HG02759 (cell line): Measurements from ENCODE around the gene EIF2AK2.

Experiments
- ATAC-seq: cut with Tn5 transposase; IDR thresholded peaks from one replicate; pipeline ENCODE4 v1.9.1; 2021; ENCODE audit warnings: mild to moderate bottlenecking, moderate library complexity; ENCODE audit not compliant: unreplicated experiment

EIF2AK2 gene

DNA sequence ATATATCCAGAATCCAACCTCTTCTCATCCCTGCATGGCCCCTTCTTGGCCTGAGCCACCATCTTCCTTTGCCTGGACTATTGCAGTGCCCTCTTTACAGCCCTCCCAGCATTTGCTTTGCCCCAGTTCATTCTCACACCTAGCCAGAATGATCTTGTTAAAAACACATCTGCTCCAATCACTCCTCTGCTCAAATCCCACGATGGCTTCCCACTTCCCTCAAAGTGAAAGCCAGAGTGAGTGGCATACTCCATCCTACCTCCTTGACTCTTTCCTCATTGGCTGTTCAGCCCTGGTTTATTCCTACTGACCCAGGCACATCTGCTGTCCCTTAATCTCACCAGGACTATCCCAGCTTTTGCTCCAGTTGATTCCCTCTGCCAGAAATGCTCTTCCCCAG is 17.0 kb upstream of the EIF2AK2 start:
- no peak for ATAC-seq

DNA sequence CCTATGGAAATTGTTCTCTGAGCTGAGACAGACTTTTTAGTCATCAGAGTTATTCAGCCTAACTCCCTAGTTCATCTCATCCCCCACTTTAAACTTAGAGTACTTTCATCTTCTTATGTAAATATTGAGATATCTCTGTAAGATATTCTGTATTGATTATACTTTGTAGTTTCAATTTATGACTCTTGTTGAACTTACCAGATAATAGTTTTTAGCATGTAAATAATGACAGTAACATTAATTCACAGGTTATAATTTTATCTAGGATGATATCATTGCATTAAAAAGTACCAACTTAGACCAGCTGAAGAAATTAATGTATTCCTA is 14.8 kb upstream of the EIF2AK2 start:
- ATAC-seq, result no peak

DNA sequence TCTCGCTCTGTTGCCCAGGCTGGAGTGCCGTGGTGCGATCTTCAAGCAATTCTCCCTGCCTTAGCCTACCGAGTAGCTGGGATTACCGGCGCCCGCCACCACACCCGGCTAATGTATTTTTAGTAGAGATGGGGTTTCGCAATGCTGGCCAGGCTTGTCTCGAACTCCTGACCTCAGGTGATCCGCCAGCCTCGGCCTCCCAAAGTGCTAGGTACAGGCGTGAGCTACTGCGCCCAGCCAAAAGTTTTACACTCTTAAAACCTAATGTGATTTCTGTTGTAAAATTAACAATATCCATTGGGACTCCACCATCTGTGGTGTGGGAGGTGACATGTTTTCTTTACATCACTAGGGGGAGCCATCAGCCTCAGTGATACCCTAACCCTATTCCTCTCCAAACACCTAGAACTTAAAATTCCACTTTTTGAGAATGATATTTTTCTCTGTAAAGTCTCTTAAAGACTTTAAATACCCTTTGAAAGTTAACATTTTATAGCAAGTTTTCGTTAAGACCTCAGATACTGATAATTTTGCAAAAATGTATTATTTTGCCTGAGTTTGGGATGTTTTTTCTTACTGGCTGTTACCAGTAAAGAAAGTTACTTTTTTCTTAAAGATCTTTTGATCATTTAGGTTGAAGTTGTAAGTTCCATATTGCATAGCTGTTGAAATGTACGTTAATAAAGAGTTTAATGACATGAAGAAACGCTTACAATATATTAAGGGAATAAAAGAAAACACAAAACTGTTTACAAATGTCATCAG is 11.6 kb upstream of the EIF2AK2 start:
- ATAC-seq, result peak; percentile 71

DNA sequence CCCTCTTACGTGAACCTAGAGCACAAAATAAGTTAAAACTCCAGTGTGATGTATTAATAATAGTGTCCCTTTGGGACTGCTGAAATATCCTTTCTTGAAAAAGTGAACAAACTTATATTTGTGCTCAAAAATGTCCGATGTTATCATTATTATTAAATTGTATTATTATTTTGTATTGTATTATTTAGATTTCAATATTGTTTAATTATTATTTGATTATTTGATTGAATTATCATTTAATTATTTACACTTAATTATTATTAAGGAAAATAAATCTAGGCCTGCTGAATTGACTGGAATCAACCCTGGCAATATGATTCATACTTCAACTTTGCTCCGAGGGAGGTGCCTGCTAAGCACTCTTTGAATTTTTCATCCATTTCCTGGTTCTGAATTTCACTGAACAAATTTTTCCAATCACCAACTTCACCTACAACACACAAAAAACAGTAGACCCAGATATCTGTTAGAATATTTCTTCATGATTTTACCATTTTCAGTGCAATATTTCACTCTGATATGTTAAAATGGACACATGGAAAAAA is 10.9 kb upstream of the EIF2AK2 start:
- ATAC-seq, result no peak

DNA sequence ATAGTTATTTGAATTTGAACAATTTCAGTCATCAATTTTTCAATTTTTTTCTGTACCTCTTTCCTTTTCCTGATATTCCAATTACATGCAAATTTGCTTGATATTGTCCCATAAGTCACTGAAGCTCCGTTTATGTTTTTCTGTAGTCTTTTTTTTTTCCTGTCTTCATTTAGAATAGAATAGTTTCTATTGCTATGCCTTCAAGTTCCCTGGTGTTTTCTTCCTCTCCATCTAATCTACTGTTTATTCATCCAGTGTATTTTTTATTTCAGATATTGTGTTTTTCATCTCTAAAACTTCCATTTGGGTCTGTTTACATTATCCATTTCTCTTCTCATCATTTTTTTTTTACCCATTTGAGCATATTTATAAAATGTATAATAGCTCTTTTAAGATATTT is 8.0 kb upstream of the EIF2AK2 start:
- no peak for ATAC-seq

DNA sequence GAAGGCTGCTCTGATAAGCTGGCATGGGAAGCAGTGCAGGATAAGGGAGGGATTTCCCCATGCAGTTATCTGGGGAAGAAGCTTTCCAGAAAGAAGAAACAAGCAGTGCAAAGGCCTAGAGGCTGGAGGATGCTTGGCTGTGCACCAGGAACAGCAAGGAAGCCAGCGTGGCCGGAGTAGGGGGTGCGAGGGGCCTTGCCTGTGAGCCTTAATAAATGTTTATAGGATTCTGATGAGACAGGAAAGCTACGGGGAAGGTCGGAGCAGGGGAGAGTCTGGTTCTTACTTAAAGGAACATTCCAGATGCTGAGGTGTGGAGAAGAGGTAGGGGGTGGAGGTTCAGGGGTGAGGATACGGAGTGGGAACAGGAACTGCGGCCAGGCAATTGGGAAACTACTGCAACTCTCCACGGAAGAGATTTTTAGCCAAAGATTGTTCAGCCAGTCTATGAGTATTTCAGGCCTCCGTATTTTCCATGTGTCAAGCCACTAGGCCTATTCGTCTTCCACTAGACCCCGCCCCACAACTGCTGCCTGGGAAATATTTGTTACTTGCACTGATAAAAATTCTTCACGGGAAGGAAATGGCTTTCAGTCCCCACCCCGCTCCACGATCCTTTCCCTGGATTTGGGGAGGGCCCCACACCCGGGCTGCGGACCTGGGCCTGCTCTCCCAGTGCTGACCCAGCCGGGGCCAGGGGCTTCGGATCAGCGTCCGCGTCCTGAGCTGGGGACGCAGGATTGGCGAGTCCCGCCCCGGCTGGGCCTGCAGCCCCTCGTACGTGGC is 516 bp downstream of the EIF2AK2 start:
- ATAC-seq, result peak; percentile 12

DNA sequence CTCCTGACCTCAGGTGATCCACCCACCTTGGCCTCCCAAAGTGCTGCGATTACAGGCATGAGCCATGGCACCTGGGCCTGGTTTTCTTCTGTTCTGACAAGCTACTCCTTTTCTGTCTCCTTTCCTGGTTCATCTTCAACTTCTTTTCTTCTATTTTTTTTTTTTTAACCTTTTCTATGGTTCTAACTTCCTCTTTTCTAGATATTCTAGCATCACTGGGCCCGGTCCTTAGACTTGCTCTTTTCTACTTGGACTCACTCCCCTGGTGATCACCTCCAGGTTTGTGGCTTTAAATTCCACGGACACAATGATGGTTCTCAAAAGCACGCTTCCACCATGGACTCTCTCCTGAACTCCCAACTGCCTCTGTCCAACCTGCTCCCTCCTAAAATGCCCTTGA is 2.0 kb downstream of the EIF2AK2 start:
- no peak for ATAC-seq

DNA sequence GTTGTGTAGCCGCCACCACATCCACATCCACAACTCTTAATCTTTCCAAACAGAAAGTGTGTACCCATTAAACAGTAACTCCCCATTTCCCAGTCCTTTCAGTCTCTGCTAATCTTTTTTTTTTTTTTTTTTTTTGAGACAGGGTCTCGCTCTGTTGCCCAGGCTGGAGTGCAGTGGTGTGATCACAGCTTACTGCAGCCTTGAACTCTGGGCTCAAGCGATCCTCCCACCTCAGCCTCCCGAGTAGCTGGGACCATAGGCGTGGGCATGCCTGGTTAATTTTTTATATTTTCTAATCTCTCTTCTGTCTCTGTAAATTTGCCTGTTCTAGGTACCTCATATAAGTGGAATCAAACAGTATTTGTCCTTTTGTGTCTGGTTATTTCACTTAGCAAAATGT is 3.6 kb downstream of the EIF2AK2 start:
- no peak for ATAC-seq

DNA sequence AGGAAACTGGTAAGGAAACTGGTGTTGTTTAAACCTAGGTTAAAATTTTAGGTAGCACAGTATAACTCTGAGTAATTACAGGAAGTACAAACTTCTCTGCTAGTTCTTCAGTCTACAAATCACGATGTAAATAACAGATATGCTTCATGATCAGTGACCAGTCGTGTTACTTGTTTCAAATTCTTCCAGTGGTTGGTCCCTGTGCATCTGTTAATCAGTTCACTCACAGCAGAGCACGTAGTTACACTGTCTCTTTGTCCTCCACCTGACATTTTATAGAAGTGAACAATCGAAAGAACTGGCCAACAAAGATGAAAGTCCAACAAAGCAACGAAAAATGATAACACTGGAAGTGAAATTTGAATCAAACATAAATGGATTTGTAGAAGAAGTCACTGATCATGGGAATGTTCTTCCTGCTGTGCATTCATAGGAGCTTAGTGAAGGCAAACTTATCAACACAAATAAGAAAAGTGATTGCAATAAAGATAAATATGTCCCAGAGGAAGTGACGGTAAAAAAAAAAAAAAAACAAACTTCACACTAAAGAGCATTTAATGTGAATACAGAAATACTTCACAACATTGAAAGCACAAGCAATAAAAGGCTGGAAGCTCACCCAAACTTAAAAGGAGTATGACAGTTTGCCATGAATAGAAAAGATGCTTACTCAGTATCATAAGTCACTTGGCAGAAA is 7.0 kb downstream of the EIF2AK2 start:
- ATAC-seq, result no peak

DNA sequence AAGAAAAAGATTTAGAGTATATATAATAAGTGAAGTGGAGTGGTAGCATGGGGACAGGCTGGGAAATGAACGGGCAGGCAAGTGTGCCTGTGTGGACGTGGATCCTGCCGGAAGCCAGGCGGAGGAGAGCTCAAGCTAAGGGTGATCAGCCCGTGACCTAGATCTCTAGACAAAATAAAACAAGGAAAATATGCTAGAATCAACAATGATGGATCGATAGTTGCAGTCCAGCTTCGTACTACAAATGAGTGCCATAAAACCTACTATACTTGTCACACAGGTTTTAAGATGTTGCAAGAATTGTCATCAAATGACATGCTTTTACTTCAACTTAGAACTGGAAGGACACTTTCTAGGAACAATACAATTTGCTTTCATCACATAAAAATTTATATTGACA is 8.5 kb downstream of the EIF2AK2 start:
- ATAC-seq, result no peak

DNA sequence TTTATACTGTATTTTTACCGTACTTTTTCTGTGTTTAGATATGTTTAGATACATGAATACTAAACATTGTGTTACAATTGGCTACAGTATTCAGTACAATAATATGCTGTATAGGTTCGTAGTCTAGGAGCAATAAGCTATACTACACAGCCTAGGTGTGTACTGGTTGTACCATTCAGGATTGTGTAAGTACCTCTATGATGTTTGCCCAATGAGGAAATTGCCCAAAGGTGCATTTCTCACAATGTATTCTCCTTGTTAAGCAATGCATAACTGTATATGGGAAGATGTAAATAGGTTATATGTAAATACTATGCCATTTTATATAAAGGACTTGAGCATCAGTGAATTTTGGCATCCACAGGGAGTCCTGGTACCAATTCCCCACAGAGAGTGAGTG is 10.7 kb downstream of the EIF2AK2 start:
- ATAC-seq, result no peak

DNA sequence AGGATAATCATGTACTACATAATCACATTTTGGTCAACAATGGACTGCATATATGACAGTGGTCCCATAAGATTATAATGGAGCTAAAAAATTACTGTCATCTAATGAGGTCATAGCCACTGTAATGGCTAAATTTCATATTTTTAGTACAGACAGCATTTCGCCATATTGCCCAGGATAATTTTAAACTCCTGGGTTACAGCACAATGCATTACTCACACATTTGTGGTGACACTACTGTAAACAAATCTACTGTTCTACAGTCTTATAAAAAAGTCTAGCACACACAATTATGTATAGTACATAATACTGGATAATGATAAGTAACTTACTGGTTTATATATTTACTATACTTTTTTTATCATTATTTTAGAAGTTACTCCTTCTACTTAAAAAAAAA is 12.8 kb downstream of the EIF2AK2 start:
- ATAC-seq, result no peak

DNA sequence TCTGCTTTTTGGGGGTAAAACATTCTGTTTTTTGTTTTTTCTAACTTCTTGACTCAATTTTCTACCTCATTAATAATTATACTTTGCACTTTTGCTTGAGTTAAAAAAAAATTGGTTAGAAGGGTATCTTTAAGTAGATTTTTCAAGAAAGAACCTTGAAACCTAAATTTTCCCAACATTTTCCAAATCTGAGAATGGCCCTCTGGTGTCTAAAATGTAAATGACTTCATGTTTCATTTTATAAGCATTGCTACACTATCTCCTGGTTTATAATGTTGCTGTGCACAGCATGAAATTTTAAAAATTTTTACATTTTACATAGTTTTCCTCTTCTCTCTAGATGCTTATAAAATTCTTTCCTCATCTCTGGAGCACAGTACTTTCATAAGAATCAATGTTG is 14.2 kb downstream of the EIF2AK2 start:
- ATAC-seq, result no peak

DNA sequence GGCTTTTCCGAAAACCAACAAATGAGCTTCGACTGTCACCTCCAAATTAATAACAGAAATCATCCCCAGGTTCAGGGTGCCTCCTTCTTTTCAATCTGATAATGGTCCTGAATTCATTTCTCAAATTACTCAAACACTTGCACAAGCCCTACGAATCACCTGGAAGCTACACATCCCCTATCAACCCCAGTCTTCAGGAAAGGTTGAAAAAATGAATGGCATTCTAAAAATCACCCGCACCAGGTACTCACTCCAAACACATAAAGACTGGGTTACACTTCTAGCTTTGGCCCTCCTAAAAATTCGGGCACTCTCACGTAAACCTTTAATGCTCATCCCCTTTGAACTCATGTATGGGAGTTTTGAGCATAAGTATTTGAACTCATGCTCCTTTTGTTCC is 23.9 kb downstream of the EIF2AK2 start:
- ATAC-seq, result no peak

DNA sequence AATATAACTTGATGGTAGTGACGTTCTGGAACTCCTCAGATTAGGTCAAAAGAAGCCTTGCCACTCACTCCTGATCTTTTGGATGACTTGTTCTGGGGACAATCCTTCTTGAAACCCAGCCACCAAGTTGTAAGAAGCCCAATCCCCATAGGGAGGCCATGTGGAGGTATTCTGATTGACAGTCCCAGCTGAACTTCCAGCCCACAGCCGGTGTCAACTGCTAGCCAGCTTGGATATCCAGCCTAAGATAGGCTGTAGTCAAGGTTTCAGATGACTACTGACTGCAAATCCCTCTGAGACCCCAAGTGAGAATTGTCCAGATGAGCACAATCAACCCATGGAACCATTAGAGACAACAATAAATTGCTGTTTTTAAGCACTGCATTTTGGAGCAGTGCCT is 31.4 kb downstream of the EIF2AK2 start:
- no peak for ATAC-seq

DNA sequence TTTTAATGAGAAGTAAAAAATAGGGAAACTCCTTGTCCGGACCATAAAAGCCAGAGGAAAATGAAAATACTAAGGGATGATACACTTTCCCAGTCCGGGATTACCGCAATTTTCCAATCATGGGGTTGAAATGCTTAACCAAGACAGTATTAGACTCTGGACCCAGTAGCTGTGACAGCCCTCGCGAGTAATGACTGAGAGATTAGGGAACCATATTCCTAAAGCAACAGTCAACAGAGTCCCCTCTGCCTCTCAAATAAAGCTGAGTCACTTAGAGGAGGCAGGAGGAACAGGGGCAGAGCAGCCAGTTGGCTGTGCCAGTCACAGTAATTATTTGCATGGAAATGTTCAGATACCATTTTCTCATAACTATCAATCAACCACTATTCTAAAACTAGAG is 37.6 kb downstream of the EIF2AK2 start:
- ATAC-seq, result no peak

DNA sequence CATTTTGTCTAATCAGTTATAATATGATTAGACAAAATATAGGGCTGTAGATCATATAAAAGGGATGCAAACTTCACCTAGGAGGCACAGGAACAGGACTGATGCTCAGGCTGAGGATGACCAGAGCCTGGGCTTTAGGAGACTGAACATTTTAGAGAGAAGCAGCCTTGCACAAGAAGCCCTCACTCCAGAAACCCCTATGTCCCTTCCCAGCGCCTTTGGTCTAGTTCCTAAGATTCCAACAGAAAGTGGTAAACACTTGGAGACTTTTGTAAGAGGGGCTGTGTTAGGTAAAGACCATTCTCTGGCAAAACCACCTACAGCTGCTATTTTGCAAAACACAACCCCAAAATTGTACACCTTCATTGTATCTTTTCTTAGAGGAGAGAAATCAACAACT is 39.2 kb downstream of the EIF2AK2 start:
- no peak for ATAC-seq

DNA sequence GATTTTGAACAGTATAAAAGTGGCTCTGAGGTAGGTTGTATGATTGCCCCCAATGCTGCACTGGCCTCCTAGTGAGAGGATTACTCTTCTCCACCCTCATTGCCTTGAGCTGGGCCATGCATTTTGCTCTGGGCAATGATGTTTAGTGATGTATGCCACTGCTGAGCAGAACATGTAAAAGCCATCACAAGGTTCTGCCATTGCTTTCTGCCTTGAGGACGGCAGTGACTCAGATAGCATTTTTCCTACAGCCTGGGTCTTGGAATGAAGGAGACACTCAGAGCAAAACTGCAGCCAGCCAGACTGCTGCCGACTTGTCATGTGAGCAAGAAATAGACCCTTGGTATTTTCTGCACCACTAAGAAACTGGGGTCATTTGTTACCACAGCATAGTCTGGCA is 44.8 kb downstream of the EIF2AK2 start:
- no peak for ATAC-seq

DNA sequence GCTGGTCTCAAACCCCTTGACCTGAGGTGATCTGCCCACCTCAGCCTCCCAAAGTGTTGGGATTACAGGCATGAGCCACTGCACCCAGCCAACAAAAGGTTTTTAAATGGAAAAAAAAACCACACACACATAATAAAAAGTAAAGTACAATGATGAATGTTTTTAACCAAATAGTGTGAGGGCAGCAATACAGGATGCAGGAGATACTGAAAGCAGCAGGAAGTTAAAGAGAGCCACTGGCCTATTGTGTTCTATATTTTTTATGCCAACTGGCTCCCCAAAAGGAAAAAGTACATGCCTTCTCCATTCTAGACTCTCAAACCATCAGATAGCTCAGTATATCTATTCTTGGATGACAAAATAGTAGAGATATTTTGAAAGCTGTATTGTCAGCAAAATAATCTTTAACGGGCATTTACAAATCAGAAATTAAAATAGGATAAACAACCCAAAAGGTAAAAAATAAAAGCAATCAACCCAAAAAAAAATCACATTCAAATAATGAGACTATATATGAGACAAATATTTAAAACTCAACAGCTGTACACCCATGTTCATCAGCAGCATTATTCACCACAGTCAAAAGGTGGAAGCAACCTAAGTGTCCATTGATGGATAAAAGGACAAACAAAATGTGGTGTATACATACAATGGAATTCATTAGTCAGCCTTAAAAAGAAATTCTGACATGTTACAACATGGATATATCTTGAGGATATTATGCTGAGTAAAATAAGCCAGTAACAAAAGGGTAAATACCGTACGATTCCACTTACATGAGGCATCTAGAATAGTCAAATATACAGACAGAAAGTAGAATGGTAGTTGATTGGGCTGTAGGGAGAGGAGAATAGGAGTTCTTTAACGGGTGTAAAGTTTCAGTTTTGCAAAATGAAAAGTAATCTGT is 46.2 kb downstream of the EIF2AK2 start:
- no peak for ATAC-seq

DNA sequence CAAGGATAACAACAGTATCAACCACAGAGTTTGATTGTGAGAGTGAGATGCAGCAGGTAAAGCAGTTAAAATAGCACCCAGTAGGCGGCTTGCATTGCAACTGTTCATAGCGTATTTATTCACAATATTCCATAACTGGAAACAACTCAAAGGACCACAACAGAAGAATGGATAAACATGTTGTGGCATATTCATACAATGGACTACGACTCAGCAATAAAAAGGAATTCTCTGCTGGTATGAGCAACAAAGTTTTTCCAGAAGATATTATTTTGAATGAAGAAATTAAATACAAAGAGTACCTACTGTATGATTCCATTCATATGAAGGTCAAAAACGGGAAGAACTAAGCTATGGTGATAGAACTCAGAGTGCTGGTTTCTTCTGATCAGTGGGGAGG is 47.3 kb downstream of the EIF2AK2 start:
- no peak for ATAC-seq

DNA sequence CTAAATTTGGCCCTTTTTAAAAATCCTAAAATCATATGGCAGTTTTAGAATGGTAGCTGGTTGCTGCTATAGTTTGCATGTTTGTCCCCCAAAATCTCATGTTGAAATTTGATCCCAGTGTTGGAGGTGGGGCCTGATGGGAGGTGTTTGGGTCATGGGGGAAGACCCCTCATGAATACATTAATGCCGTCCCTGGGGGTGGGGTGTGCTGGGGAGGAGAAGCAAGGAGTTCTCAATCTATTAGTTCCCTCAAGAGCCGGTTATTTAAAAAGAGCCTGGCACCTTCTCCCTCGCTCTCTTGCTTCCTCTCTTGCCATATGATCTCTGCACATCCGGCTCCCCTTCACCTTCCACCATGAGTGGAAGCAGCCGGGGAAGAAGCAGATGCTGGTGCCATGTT is 51.6 kb downstream of the EIF2AK2 start:
- no peak for ATAC-seq
